SH-SY5Y (cell line): ENCODE measurements around the gene HMCN2.

ENCODE experiments used
- GATA2 ChIP-seq: IDR thresholded peaks from 2 replicates; pipeline ENCODE4 v1.6.1; 2011; ENCODE audit warnings: mild to moderate bottlenecking, low read depth, low read length
- GATA3 ChIP-seq: IDR thresholded peaks from 2 replicates; pipeline ENCODE4 v1.6.1; 2011; ENCODE audit warnings: low read depth, mild to moderate bottlenecking, low read length, moderate library complexity

DNA sequence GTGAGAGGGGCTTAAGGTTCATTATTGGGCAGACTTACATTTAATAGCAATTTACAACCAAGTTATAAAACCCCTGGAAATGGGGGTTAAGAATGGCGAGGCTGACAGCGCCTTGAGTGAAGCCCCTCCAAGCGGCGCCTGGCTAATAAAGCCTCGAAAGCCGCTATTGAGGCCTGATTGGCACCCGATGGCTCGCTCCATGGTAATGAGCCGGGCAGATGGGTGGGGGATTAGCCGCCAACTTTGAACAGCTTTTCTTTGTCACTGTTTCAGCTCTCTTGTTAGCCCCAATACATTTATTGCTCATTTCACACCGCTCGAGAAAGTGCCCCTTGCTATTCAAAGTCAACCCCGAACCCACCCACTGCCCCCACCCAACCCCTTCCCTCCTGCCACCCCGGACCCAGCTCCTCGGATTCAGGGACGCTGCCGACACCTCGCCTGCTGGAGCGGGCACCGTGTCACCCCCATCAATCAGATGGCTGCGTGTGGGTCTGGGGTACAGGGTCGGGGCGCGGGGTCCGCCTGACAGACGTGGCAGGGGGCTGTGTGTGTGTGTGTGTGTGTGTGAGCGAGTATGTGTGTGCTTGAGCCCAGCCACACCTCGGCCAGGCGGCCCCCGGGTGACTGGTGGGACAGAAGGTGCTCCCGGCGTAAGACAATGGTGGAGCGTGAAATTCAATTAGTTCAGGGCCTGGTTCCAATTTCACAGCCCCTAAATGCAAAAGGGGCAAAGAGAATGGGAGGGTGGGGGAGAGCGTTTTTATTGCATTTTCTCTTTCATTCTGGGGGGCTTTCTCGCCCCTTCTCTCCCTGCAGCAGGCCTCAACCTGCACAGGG is 213.4 kb downstream of the HMCN2 start:
- TF ChIP-seq GATA2 (no peak), GATA3 (no peak)
